ENCODE measurements around the gene NDUFV3.

GRCh38 chr21:42892582-42892930, 553 bp upstream of the NDUFV3 start:
- TF ChIP-seq POLR2AphosphoS5 (IDR thresholded peaks at IDR 0.05; ENCODE audit: borderline replicate concordance, low read depth, low read length) (no peak), EZH2 (IDR thresholded peaks at IDR 0.05) (no peak), FOXP2 (optimal IDR thresholded peaks at IDR 0.05; ENCODE audit: control extremely low read depth, extremely low read length, insufficient read depth) (no peak)

Measured in SK-N-MC (cell line).